HG03571 (cell line): ENCODE results near the gene KIF6.

Experiments
- ATAC-seq: cut with Tn5 transposase; IDR thresholded peaks from one replicate; pipeline ENCODE4 v1.9.1; 2021; ENCODE audit not compliant: unreplicated experiment

The KIF6 gene

DNA sequence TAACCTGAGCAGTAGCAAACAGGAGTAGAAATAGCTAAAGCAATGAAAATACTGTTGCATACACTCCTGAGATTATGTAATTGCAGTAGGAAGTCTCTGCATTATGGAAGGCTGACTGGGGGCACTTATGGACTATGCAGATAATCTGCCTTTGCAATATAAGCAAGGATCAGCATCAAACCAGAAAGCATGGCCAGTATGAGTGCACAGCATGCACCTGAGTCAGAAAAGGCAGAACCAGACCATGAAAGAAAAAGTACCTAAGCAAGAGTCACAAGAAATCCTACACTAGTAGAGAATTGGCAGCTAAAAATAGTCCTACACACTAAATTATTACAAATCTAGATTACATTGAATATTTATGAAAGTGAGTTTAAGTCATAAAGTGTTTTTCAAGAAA, 164.3 kb downstream of the KIF6 start:
- ATAC-seq, result no peak

GRCh38 chr6:39558591-39559190, 166.5 kb downstream of the KIF6 start:
- ATAC-seq, result no peak

GRCh38 chr6:39558079-39558478, 167.1 kb downstream of the KIF6 start:
- no peak for ATAC-seq

- no peak for ATAC-seq
Observed at GRCh38 chr6:39555136-39555535, 170.1 kb downstream of the KIF6 start.

DNA sequence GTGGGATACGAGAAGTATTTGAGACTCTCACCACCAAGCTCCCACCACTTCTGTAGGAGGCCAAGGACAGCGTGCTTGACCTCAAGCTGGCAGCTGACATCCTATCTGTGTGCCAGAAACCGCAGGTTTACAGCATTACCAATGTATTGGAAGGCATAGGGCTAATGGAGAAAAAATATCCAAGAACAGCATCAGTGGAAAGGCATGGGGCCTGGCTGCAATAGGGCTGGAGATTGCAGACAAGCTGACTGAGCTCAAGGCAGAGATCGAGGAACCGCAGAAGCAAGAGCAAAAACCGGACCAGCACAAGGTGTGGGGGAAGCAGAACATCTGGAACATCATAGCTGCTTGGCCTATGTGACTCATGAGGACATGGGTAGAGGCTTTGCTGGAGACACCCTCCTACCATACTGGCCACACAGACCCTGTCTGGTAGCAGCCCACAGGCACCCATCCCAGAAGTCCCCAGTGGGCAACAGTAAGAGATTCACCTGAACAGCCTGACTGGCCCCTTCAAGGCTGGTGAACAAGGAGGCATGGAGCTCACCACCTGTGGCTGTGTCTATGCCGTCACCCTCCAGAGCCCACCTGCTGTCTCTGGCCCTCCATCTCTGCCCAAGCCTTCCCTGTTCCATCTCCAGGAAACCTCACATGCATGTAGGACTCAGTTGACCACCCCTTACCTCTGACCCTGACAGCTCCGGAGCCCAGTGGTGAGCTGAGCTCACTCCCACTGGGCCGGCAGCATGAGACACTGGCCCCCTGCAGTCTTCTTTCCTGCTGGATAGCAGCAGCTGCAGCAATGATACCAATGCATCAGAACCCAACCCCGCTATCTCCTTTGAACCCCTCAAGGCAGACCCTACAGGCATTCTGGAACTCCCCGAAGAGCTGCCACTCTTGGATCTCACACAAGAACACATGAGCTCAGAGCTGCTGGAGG, 171.1 kb downstream of the KIF6 start:
- ATAC-seq, result no peak

DNA sequence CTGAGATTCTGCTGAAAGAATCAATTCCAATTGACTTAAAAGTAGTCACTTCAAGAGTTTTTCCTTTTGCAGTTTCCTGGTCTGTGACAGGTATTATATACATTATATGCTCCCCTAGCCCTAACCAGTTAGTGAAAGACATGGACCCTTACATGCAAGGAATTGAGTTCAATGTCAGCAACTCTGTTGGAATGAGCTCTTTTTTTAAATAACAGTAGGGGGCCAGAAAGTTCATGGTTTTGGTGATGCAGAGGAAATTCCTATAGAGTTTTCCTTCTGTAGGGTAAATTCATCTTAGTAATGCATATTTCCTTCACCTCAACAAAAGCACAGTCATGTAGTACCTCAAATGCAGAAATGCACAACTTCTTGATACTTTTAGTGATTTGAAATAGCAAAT, 172.2 kb downstream of the KIF6 start:
- ATAC-seq, result no peak

- ATAC-seq, result no peak
Observed at GRCh38 chr6:39550191-39550590, 175.0 kb downstream of the KIF6 start.

DNA sequence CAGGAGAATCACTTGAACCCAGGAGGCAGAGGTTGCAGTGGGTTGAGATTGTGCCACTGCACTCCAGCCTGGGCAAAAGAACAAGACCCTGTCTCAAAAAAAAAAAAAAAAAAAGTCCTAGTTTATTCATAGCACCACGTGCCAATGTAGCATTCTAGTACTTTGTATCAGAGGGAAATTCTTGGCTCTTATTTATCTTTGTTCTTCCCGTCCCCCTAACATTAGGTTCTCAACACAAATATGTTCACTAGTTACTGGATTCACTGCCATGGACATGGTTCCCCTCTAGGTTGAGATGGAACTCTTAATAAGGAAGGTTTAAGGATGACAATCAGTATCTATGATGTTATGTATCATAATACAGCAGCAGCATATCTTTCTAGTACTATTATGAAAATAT, 178.5 kb downstream of the KIF6 start:
- ATAC-seq, result no peak

DNA sequence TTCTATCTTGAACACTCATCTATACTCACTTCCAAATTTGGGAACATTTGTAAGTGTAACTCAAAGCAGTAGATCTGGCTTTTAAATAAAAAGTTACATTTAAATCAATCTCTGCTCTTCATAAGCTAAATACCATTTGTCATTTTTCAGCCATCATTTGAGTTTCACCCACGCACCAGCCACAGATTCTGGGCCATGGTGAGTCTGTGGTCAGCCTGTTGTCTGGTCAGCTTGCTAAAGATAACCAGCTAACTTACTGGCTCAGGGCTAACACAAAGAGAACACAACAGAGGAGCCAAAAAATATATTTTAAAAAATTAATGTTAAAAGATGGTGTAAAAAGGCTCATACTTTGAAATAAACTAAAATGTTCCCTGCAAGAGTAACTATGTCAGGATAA, 181.3 kb downstream of the KIF6 start:
- no peak for ATAC-seq

DNA sequence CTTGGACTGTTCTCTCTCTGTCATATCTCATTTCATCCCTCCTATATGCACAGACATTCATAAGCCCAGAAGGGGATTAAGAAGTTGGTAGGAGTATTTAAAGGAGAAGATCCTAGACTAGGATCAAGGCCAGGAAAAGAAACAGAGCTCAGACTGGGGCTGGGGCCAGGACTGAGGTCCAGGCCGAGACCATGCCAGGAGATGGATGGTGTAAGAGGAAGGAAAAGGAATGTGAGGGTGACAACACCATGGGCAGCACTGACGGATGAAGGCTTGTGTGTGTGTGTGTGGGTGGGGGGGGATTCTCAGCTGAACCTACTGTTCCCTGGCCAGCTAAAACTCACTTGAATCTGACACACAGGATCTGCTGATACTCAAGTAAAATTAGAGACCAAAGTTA, 182.1 kb downstream of the KIF6 start:
- no peak for ATAC-seq

- no peak for ATAC-seq
Observed at GRCh38 chr6:39540454-39540853, 184.8 kb downstream of the KIF6 start.

DNA sequence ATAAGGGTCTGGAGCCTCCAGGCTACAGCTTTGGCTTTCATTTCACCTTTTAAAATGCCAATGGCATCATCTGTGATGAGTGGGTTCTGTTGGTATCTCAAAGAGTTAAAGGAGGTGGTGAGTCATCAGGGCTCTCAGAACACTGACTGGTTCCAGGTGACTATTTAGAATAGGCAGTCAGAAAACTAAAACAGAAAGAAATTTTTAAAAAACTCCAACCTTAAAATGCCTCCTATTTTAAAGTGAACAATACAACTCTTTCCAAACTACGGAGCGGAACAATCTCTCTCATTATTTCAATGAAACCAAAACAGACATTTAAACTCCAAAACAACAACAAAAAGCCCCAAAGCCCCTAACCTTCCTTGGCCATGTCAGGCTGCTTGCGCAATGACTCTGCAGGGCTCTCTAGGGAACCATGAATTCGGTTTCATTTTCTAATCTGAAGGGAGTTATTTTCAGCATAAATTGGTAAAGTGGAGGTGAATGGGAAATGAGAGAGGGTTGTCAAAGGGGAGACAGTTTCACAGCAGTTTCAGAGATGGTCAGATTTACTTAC, 194.9 kb downstream of the KIF6 start:
- ATAC-seq, result peak; percentile 97

DNA sequence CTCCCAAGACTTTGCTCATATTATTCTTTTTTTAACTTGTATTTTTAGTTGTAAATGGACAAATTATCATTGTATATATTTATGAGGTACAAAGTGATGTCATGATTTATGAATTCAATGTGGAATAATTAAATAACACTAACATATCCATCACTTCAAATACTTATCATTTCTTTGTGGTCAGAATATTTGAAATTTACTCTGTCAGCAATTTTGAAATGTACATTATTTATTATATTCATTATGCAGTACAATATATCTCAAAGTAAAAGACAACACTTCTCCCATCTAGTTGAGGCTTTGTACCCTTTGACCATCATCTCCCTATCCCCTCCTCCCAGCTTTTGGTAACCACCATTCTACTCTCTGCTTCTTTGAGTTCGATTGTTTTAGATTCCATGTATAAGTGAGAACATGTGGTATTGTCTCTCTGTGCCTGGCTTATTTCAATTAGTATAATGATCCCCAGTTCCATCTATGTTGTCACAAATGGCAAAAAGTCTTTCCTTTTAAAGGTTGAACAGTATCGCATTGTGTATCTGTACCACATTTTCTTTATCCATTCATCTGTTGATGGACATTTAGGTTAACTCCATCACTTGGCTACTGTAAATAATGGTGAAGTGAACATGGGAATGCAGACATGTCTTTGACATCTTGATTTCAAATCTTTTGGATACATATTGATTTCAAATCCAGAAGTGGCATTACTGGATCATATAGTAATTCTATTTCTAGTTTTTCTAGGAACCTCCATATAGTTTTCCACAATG, 197.2 kb downstream of the KIF6 start:
- no peak for ATAC-seq

- ATAC-seq, result no peak
Observed at GRCh38 chr6:39524007-39524406, 201.2 kb downstream of the KIF6 start.

DNA sequence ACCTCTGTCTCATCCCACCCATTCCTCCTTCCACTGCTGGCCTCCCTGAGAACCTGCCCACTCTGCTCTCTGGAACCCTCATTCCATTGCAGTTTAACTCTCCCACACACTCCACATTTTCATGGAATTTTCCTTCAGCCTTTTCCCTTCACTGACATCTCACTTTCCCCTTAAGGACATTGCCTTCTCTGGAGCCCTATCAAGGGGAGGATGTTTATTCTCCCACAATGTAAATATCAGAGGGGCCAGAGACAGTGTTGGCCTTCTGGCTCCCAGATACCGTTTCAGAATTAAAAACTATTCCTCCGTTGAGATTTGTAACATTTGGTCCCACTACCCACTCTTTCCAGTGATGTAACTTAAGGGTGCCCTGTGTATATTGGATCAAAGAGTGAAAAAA, 203.2 kb downstream of the KIF6 start:
- ATAC-seq, result no peak

DNA sequence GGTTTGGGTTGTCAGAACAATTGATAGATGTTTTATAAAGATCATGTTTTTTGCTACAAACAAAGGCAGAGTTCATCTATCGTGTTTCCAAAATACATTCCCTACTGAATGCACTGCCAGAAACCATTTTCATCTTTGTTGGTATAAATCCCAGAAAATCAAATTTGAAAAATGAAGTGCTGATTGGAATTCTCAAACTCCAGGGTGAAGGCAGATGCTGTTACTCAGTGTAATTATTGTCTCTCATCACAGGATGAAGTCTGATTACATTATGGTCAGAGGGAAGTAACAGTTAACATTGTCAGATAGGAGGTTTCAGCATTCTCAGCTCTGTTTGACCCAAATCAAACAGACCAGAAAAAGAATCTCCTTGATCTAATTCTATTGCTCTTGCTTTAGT, 204.3 kb downstream of the KIF6 start:
- ATAC-seq, result no peak

DNA sequence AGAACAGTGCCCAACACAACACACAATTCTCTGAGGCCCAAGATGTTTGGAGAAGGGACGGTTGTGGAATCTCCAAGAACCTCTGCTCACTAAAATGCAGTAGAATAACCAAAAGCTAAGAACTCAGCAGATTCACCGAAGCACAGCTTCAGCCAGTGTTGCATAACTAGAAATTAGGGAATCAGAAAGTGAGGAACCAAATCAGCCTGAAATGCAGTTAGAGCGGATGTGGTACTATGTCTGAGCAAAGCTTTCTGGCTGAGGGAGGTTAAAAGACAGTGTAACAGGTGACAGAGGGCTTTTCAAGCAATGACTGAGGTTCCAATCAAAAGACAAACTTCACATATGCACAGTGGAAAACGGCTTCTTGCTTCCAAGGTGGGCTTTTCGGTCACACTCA, 204.8 kb downstream of the KIF6 start:
- ATAC-seq, result no peak

DNA sequence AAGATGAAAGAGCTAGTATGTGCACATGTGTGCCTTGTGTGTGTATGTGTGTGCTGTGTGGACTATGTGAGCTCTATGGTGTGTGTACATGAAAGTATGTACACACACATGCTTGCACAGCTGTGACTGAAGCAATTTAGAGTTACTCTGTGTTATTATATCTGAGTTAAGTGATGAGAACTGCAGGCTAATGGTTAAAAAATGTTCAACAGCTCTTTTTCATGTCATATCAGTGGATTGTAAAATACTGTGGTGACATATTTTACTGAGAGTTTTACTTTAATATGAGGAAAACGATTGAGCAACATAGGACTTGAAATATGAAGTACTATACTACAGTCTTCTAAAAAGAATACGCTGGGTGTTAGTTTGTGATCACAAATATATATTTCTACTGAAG, 207.0 kb downstream of the KIF6 start:
- ATAC-seq, result no peak

- ATAC-seq, result no peak
Observed at GRCh38 chr6:39517756-39518155, 207.5 kb downstream of the KIF6 start.

GRCh38 chr6:39516471-39516870, 208.7 kb downstream of the KIF6 start:
- no peak for ATAC-seq

GRCh38 chr6:39515471-39515870, 209.7 kb downstream of the KIF6 start:
- no peak for ATAC-seq
